K562 (cell line): ENCODE results near the gene SCN8A. TPM values are rescaled to one million over a fixed set of nuclear protein-coding genes. Genes with fewer than 3 reads are reported as not detected.

Experiments used
- ATAC-seq: fragments of 200-7000 bp; cut with Tn5 transposase; 3 replicates; pipeline ENCODE4 v1.9.1; 2020; ENCODE audit warnings: moderate library complexity
- BruUV-seq: library from RNA; stranded (reverse); fragments of 400-500 nt; replicated peaks from 2 replicates; lab custom pipeline; 2021; lab: Mats Ljungman, UMichigan
- CTCF ChIA-PET: fragments of 300-600 bp; formaldehyde crosslinking; extraction: SDS; loops from one replicate; lab custom pipeline; 2021; ENCODE audit warnings: low intra/inter-chr PET ratio; lab: Yijun Ruan, JAX
- POLR2A ChIA-PET: fragments of 300-600, 350-650 bp; sonication (Branson Sonifier 250); formaldehyde crosslinking; extraction: SDS; loops from one replicate; lab custom pipeline; 2021; ENCODE audit warnings: antibody characterized with exemption, inconsistent platforms; lab: Yijun Ruan, JAX
- DNase-seq, 4 experiments: peaks; one replicate each; pipeline versions ENCODE4 v3.0.0 to v3.0.0-alpha.2; 2011 to 2018; ENCODE audit warnings: low spot score in 3 of 4, mixed read lengths in 3 of 4; ENCODE audit errors: extremely low read depth in 1 of 4
- FAIRE-seq: peaks from 2 replicates; lab custom pipeline; 2011; peaks lifted over from hg19 to GRCh38; lab: Jason Lieb, UNC
- H2AFZ ChIP-seq: 2 replicates; pipeline ENCODE4 v1.6.0; 2011; ENCODE audit warnings: low read depth, low read length, control low read depth, inconsistent platforms
- H3K27ac ChIP-seq: fragments of 200-600 bp; 3 replicates; pipeline ENCODE4 v1.8.0; 2011; ENCODE audit warnings: low read depth, mild to moderate bottlenecking, control low read depth, inconsistent platforms, low read length, moderate library complexity, mixed read lengths; ENCODE audit errors: extremely low read depth
- H3K27me3 ChIP-seq, 2 experiments: fragments of 300-600 bp in 1 of 2; 2 replicates in 1 of 2; 3 replicates in 1 of 2; pipeline versions ENCODE4 v1.6.0 to v1.8.0; 2011; ENCODE audit warnings: inconsistent platforms in 2 of 2, low read length in 2 of 2, mild to moderate bottlenecking in 1 of 2, mixed read lengths in 1 of 2, moderate library complexity in 1 of 2; ENCODE audit not compliant: control insufficient read depth in 2 of 2, insufficient read depth in 2 of 2
- H3K36me3 ChIP-seq: fragments of 300-600 bp; 3 replicates; pipeline ENCODE4 v1.8.0; 2011; ENCODE audit warnings: mild to moderate bottlenecking, low read length, inconsistent platforms; ENCODE audit not compliant: control insufficient read depth, insufficient read depth
- H3K4me1 ChIP-seq, 2 experiments: fragments of 200-600 bp in 1 of 2; replicated peaks in 1 of 2; 2 replicates in 1 of 2; 3 replicates in 1 of 2; pipeline versions ENCODE4 v1.5.1 to v1.8.0; 2011; ENCODE audit warnings: inconsistent platforms in 2 of 2, low read length in 2 of 2, mild to moderate bottlenecking in 1 of 2, mixed read lengths in 1 of 2, moderate library complexity in 1 of 2; ENCODE audit not compliant: control insufficient read depth in 2 of 2, insufficient read depth in 2 of 2
- H3K4me2 ChIP-seq: 2 replicates; pipeline ENCODE4 v1.6.1; 2011; ENCODE audit warnings: low read length, control low read depth, inconsistent platforms, mixed read lengths; ENCODE audit not compliant: insufficient read depth
- H3K4me3 ChIP-seq: fragments of 200-600 bp; sonication (generic), shearing (Covaris generic); 2 replicates; pipeline ENCODE4 v1.5.1; 2016; ENCODE audit warnings: control low read depth, inconsistent platforms
- H3K79me2 ChIP-seq: fragments of 200-600 bp; 3 replicates; pipeline ENCODE4 v1.8.0; 2011; ENCODE audit warnings: low read length, inconsistent platforms; ENCODE audit not compliant: control insufficient read depth, insufficient read depth
- H3K9ac ChIP-seq, 2 experiments: 2 replicates each; pipeline versions ENCODE4 v1.6.0 to v1.6.1; 2011; ENCODE audit warnings: low read depth in 2 of 2, low read length in 2 of 2, control low read depth in 1 of 2, inconsistent platforms in 1 of 2, mild to moderate bottlenecking in 1 of 2, mixed read lengths in 1 of 2; ENCODE audit not compliant: insufficient read depth in 1 of 2
- H3K9me1 ChIP-seq: one replicate; pipeline ENCODE4 v1.6.0; 2011; ENCODE audit warnings: inconsistent platforms, mild to moderate bottlenecking, low read length, moderate library complexity; ENCODE audit not compliant: control insufficient read depth, insufficient read depth
- H3K9me3 ChIP-seq: replicated peaks from 2 replicates; pipeline ENCODE4 v1.5.1; 2011; ENCODE audit warnings: low read depth, low read length, inconsistent platforms; ENCODE audit not compliant: control insufficient read depth, insufficient read depth
- H4K20me1 ChIP-seq: replicated peaks from 2 replicates; pipeline ENCODE4 v1.6.1; 2011; ENCODE audit warnings: low read length, inconsistent platforms, mixed read lengths; ENCODE audit not compliant: control insufficient read depth, insufficient read depth
- MGA ChIP-seq: fragments of 450-650 bp; IDR thresholded peaks from 2 replicates; pipeline ENCODE4 v1.6.1; 2016; ENCODE audit warnings: mild to moderate bottlenecking, moderate library complexity
- RBFOX2 ChIP-seq: fragments of 200-400 bp; formaldehyde crosslinking; IDR thresholded peaks from 2 replicates; pipeline ENCODE4 v1.6.1; 2017; ENCODE audit warnings: low read depth, mild to moderate bottlenecking, low read length, moderate library complexity
- ZNF436 ChIP-seq: fragments of 250-450, 450-650 bp; sonication (Bioruptor Pico); formaldehyde crosslinking; IDR thresholded peaks from 2 replicates; pipeline ENCODE4 v1.7.0; 2020; ENCODE audit warnings: mild to moderate bottlenecking
- WGBS: fragments of 100-300 bp; shearing (Covaris generic); methylation state at CpG from one replicate; pipeline ENCODE4 v1.1.6; 2016; ENCODE audit warnings: low coverage, mixed read lengths; ENCODE audit not compliant: insufficient coverage; ENCODE audit errors: missing lambda C conversion rate; 5-methylcytosine and 5-hydroxymethylcytosine counted together
- in situ Hi-C: fragments of 300-500 bp; cut with MboI; formaldehyde crosslinking; loops from 4 replicates; pipeline ENCODE4 v1.15.0; 2018; ENCODE audit warnings: inconsistent platforms, mixed read lengths
- intact Hi-C: fragments of 100-400 bp; cut with micrococcal nuclease; formaldehyde crosslinking; loops from 2 replicates; pipeline ENCODE4 v1.14.2; 2022
- polyA plus RNA-seq, 8 experiments: library from polyadenylated mRNA; depleted of rRNA in 4 of 8; stranded (reverse) in 5 of 8; unstranded in 3 of 8; fragments of >200 nt; fragmentation: Nextera tagmentation in 2 of 8; fragmentation: Illumina TruSeq in 1 of 8; extraction: Ambion mirVana in 2 of 8; extraction: Trizol in 1 of 8; gene quantifications; 2 replicates each; pipeline versions ENCODE4 v1.2.1 to v1.2.3, GENCODE V29; 2011 to 2014; ENCODE audit warnings: inconsistent platforms in 1 of 8, missing spikeins in 1 of 8
- total RNA-seq, 7 experiments: library from RNA; depleted of rRNA in 6 of 7; stranded (reverse); fragments of >200 nt in 6 of 7; fragmentation: Illumina TruSeq in 2 of 7; extraction: Trizol in 2 of 7; gene quantifications; 2 replicates each; pipeline versions ENCODE4 v1.2.1 to v1.2.3, GENCODE V29; 2011 to 2021; ENCODE audit warnings: low replicate concordance in 1 of 7

Gene SCN8A
- total and polyA plus RNA-seq, 9 of the 15 experiments (the other 6 are each of a cell fraction or from before 2014, with no cell fraction given): 0.03 to 0.29 (median 0.15) TPM; not detected in 1

- no peak overlapping the region for H3K4me3 ChIP-seq
- no peak for FAIRE-seq
- DNase-seq: no peak
- peaks cover 6 to 10% of the 10 kb centered on the region in 2 experiments; a peak in 3 of 5 replicates for H3K27me3 ChIP-seq
- WGBS: 0% methylated on average over 1 of the region's 1 CpG
- no peak overlapping the region for H3K9ac ChIP-seq
- no TSS peak for BruUV-seq
- intact Hi-C loops: no loop called here
- ChIA-PET POLR2A (no interaction called here), CTCF (no interaction called here)
- no peak overlapping the region for H2AFZ ChIP-seq
- H3K9me1 ChIP-seq: no peaks in the 10 kb centered on the region
- H4K20me1 ChIP-seq: no peaks in the 10 kb centered on the region
- no peak overlapping the region for H3K27ac ChIP-seq
- H3K4me1 ChIP-seq: no peaks in the 10 kb centered on the region
- no peak for ATAC-seq
- no peaks in the 10 kb centered on the region for H3K9me3 ChIP-seq
- H3K79me2 ChIP-seq: no peaks in the 10 kb centered on the region
- no peak for TF ChIP-seq RBFOX2
- TF ChIP-seq ZNF436 (CRISPR knock-in tag): no peak
- TF ChIP-seq MGA: no peak
- H3K4me2 ChIP-seq: no peak overlapping the region
- in situ Hi-C loops: no loop called here
- H3K36me3 ChIP-seq: no peaks in the 10 kb centered on the region
These were observed 104.4 kb downstream of the SCN8A start for GRCh38 chr12:51695241-51696010.
